Activated naive CD8-positive, alpha-beta T cell treated with anti-CD3 and anti-CD28 coated beads for 36 hours (primary cell): Measurements from ENCODE around the gene SAFB. TPM values are rescaled to one million over a fixed set of nuclear protein-coding genes. Genes with fewer than 3 reads are reported as not detected.
A peak's percentile ranks its signal among the peaks of the same experiment; 100 is the strongest.

ENCODE experiments used
- DNase-seq: peaks from one replicate; pipeline ENCODE4 v3.0.0; 2021
- H3K27ac Mint-ChIP-seq: one replicate; pipeline ENCODE4 v1.8.0; 2022; ENCODE audit warnings: mild to moderate bottlenecking, moderate library complexity, mixed read lengths
- H3K27me3 Mint-ChIP-seq: one replicate; pipeline ENCODE4 v1.8.0; 2022; ENCODE audit warnings: mild to moderate bottlenecking, mixed read lengths
- H3K36me3 Mint-ChIP-seq: one replicate; pipeline ENCODE4 v1.8.0; 2021; ENCODE audit warnings: mild to moderate bottlenecking, mixed read lengths
- H3K4me1 Mint-ChIP-seq: one replicate; pipeline ENCODE4 v1.8.0; 2021; ENCODE audit warnings: mixed read lengths
- H3K4me3 Mint-ChIP-seq: one replicate; pipeline ENCODE4 v1.8.0; 2022; ENCODE audit warnings: mild to moderate bottlenecking, moderate library complexity, mixed read lengths
- H3K9me3 Mint-ChIP-seq: one replicate; pipeline ENCODE4 v1.8.0; 2022; ENCODE audit warnings: mixed read lengths
- total RNA-seq, 2 experiments: library from RNA; stranded (reverse); gene quantifications; one replicate each; pipeline ENCODE4 v1.2.3, GENCODE V29; 2021

SAFB gene
- total RNA-seq, 2 experiments from 2014 or later: 123 to 133 TPM

DNA sequence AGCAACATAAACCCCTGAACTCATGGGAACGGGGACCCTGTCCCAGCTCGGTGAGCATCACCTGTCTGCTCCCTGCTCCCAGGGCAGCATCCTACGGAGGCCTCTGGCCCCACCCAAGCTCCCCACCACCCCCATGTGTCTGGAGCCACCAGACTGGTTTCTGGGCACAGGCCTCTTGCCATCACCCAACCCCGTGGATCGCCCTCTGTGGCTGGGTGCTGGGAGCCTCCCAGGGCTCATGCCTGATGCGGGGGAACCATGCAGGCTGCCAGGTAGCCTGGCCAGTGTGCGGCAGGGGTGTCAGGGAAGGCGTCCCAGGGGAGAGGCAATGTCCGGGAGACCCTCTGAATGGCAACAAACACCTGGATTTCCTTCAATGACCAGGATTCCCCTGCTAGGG is 54.7 kb downstream of the SAFB start:
- H3K36me3 Mint-ChIP-seq: peaks cover 18% of the 10 kb centered on the region
- H3K4me1 Mint-ChIP-seq: peaks cover 13% of the 10 kb centered on the region
- no peak for DNase-seq
- no peaks in the 10 kb centered on the region for H3K27me3 Mint-ChIP-seq
- H3K27ac Mint-ChIP-seq: no peak overlapping the region
- H3K4me3 Mint-ChIP-seq: no peak overlapping the region
- no peaks in the 10 kb centered on the region for H3K9me3 Mint-ChIP-seq

DNA sequence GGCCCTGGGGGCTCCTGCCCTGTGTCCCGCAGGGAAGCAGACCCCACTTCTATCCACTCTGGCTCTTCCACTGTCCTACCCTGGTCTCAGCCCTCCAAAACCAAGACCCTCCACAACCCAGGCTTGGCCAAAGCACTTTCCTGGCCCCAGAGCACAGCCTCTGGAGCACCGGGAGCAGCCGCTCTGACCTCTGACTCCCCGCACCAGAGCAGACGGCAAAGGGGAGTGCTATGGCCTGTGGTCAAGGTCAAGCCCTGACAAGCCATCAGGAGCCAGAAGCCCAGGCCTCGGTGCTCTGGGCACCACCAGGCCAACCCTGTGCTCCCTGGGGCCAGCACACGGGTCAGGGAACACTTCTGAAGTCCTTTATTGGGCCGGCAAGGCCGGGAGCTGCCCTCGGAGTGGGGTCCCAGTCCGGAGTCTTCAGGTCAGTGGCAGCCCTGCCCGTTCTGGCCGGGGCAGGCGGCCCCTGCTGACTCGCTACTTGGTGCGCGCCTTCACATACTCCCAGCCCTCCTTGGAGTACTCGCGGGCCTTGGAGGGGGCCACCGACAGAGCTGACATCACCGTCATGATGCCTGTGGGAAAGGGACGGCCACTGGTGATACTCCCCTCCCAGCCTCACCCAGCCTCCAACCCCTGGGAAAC is 55.3 kb downstream of the SAFB start:
- H3K4me3 Mint-ChIP-seq: no peak overlapping the region
- H3K27me3 Mint-ChIP-seq: no peaks in the 10 kb centered on the region
- H3K9me3 Mint-ChIP-seq: no peaks in the 10 kb centered on the region
- peaks cover 13% of the 10 kb centered on the region for H3K4me1 Mint-ChIP-seq
- DNase-seq: no peak
- no peak overlapping the region for H3K27ac Mint-ChIP-seq
- H3K36me3 Mint-ChIP-seq: peaks cover 12% of the 10 kb centered on the region

DNA sequence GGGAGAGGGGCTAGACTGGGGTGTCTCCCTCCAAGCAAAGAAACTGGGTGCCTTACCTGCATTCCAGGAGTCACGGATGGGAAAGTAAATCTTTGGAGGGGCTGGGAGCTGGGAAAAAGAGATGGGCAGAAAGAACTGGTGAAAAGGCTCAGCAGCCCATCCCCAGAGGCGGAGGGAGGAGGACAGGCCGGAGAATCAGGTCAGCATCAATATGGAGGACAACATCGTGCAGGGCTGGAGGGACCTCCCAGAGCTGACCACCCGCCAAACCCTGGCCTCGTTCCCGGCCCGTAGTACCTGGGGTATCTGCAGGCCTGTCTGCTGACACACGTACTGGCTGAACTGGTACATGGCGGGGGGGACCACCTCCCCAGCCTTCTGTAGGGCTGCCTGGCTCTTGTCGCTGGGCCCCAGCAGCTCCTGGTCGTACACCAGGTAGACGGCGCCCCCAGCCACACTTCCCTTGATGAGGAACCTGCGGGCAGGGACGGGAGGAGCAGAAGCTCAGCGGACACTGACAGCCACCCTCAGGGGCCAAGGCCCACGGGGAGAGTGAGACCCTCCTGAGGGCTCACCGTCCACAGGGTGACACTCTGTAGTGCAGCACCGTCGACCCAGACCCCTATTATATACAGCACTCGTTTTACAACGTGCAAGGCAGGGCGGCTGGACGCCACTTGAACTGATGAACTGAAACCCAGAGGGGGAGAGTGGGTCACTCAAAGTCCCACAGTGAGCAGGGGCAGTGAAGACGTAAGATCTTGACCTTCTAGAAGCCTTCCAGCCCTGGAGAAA is 56.6 kb downstream of the SAFB start:
- H3K4me1 Mint-ChIP-seq: peaks cover 13% of the 10 kb centered on the region

DNA sequence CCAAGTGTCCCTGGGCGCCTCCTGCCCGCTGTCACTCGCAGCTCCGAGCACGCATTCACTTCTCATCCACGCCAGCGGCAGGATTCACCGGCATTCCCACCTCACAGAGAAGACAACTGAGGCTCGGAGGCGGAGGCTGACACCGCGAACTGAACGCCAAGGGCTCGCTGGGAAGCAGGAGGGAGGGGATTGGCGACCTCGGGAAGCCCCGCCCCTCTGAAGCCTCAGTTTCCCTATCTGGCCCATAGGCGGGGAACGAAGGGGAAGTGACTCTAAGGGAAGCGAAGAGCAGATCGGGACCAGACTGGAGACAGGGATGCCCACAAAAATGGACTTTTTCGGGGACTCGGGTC is 57.2 kb downstream of the SAFB start:
- Mint-ChIP-seq H3K27ac (peak overlapping the region; percentile 94), H3K27me3 (no peaks in the 10 kb centered on the region), H3K4me3 (peak overlapping the region; percentile 98), H3K4me1 (peaks cover 13% of the 10 kb centered on the region), H3K36me3 (peaks cover 7% of the 10 kb centered on the region), H3K9me3 (no peaks in the 10 kb centered on the region)
- DNase-seq: no peak

More for the DNA sequence above, 56.6 kb downstream of the SAFB start:
- Mint-ChIP-seq H3K4me3 (peak overlapping the region; percentile 98), H3K27ac (peak overlapping the region; percentile 94), H3K36me3 (peaks cover 7% of the 10 kb centered on the region), H3K27me3 (no peaks in the 10 kb centered on the region), H3K9me3 (no peaks in the 10 kb centered on the region)
- no peak for DNase-seq

DNA sequence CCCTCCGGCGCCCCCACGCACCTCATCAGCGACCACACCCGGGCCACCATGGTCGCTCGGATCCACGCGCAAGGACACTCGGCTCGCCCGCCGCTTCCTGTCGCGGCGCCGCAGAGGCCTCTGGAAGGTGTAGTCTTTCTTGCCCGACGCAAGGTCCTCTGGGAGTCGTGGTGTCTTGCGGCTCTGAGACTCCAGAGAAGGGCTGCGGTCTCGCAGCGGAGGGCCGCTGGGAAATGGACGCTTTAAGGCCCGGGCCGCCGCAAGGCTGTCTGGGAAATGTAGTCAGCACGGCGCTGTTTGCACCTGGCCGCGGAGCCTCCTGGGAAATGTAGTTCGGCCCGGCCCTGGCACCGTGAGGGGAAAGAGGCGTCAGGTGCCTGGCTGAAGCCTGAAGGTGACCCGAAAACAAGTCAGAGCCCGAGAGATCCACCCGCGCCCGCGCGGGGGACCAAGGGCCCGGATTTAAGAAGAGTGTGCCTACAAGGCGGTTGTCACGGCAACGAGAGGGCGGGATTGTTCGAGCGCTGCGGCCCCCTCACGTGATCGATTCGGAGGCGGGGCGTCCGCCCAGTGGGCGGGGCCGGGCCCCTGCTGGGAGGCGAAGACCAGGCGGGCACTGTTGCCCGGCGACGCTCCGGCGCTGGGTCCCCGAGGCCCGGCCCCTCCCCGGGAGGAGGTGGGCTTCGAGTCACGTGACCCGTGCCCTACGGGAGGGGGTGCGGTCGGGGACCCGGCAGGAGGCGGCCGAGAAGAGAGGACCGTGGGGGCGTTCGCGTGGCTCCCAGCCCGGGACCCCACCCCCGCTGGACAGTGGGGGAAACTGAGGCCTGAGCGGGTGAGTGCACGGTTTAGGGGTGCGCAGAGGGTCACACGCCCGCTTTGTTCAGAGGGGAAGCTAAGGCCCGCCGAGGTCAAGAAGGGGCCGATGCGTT is 57.8 kb downstream of the SAFB start, which contains the start of the genes HSD11B1L and MICOS13:
Gene HSD11B1L, plus strand, starts transcription at position 591 of the 932 bp plus-strand sequence. CDS start 3,806 bp downstream, outside the sequence.
Gene MICOS13, minus strand, starts transcription at position 80 of the 932 bp plus-strand sequence. Its CDS starts 30 bp downstream, at position 50.
- Mint-ChIP-seq H3K27me3 (no peaks in the 10 kb centered on the region), H3K4me1 (peaks cover 13% of the 10 kb centered on the region), H3K4me3 (peak within 1 kb of the TSS; percentile 98), H3K9me3 (no peaks in the 10 kb centered on the region), H3K36me3 (peaks cover 5% of the 10 kb centered on the region), H3K27ac (peak within 1 kb of the TSS; percentile 94)
- peak; percentile 97 for DNase-seq

DNA sequence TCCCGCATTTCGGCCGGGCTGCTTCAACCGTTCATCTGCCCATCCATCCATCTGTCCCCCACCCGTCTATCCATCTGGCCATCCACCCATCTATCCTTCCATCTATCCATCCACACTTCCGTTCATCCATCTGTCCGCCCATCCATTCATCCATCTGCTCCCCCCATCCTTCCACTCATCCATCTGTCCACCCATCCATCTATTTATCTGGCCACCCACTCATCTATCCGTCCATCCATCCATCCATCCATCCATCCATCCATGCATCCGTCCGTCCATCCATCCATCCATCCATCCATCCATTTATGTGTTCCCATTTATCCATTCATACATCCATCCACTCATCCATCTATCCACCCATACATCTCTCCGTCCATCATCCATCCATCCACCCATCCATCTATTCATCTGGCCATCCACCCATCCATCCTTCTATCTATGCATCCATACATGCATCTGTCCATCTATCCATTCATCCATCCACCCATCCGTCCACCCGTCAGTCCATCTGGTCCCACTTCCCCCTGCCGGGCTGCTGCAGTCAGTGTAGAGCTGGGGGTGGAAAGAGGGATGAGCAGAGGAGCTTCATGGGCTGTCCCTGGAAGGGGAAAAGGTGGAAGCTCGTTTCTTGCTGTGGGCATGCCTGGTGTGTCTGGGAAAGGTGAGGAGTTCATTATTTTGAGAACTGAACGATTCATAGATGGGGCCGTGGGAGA is 58.7 kb downstream of the SAFB start:
- peak overlapping the region; percentile 50 for H3K4me3 Mint-ChIP-seq
- H3K9me3 Mint-ChIP-seq: no peaks in the 10 kb centered on the region
- peaks cover 4% of the 10 kb centered on the region for H3K36me3 Mint-ChIP-seq
- H3K27me3 Mint-ChIP-seq: no peaks in the 10 kb centered on the region
- no peak for DNase-seq
- peaks cover 14% of the 10 kb centered on the region for H3K4me1 Mint-ChIP-seq
- H3K27ac Mint-ChIP-seq: peak overlapping the region; percentile 5

DNA sequence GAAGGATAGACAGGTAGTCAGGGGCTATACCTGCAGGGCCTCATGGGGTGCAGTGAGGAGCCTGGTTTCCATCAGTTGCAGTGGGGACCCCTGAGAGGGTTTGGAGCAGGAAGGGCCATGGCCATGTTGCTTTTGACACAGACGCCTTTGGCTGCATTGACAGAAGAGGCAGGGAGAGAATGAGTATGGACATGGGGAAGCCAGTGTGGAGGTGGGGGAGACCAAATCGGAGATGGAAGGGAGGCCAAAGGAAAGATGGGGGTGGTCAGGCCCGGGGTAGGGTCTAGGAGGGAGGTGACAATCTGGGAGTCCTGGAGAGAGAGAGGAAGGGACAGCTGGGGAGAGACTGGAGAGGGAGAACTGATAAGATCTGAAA is 59.2 kb downstream of the SAFB start:
- peak overlapping the region; percentile 1 for H3K4me3 Mint-ChIP-seq
- H3K27me3 Mint-ChIP-seq: no peaks in the 10 kb centered on the region
- H3K36me3 Mint-ChIP-seq: peaks cover 4% of the 10 kb centered on the region
- no peak for DNase-seq
- H3K9me3 Mint-ChIP-seq: no peaks in the 10 kb centered on the region
- H3K27ac Mint-ChIP-seq: peak overlapping the region; percentile 5
- peaks cover 14% of the 10 kb centered on the region for H3K4me1 Mint-ChIP-seq

DNA sequence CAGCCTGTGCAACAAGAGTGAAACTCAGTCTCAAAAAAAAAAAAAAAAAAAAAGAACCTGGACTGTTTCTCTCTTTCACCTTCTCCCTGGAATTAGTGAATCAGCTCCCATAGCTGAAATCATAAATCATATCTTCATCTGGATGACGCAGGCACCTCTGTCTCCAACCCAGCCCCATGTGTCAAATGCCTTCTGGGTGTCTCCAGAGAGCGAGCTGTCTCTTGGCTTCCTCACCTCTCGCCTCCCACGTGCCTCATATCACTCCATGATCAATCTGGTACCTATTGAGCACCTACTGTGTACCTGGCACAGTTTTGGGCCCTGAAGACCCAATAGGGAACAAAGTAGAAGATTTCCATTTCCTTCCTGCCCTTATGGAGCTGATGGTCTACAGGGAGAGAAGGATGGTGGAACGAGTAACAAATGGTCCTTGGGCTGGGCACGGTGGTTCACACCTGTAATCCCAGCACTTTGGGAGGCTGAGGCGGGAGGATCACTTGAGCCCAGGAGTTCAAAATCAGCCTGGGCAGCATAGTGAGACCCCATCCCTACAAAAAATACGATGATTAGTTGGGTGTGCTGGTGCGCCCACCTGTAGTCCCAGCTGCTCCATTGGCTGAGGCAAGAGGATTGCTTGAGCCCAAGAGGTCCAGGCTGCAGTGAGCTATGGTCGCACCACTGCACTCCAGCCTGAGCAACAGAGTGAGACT is 60.4 kb downstream of the SAFB start:
- H3K36me3 Mint-ChIP-seq: peaks cover 4% of the 10 kb centered on the region
- H3K27me3 Mint-ChIP-seq: no peaks in the 10 kb centered on the region
- no peak overlapping the region for H3K27ac Mint-ChIP-seq
- no peaks in the 10 kb centered on the region for H3K9me3 Mint-ChIP-seq
- no peak overlapping the region for H3K4me3 Mint-ChIP-seq
- peaks cover 14% of the 10 kb centered on the region for H3K4me1 Mint-ChIP-seq
- DNase-seq: no peak

DNA sequence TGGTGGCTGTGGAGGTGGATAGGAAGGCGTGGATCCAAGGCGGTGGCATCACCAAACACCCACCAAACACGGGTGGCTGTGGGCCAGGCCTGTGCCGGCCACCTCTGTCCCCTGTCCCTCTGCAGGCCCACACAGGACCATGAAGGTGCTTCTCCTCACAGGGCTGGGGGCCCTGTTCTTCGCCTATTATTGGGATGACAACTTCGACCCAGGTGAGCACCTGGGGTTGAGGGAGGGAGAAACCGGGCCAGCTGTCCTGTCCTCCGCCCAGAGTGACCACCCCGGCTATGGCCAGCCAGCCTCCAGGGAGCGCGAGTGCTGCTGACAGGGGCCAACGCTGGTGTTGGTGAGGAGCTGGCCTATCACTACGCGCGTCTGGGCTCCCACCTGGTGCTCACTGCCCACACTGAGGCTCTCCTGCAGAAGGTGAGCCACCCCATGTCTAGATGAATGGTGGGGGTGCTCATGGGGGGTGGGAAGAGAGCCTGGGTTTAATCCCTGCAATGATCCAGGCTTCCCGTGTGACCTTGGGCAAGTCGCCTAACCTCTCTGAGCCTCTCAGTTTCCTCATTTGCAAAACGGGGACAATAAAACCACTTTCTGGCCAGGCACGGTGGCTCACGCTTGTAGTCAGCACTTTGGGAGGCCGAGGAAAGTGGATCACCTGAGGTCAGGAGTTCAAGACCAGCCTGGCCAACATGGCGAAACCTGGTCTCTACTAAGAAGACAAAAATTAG is 62.0 kb downstream of the SAFB start:
- Mint-ChIP-seq H3K4me1 (peaks cover 13% of the 10 kb centered on the region), H3K27me3 (no peaks in the 10 kb centered on the region), H3K27ac (no peak overlapping the region), H3K36me3 (peaks cover 2% of the 10 kb centered on the region), H3K4me3 (no peak overlapping the region), H3K9me3 (no peaks in the 10 kb centered on the region)
- DNase-seq: no peak

DNA sequence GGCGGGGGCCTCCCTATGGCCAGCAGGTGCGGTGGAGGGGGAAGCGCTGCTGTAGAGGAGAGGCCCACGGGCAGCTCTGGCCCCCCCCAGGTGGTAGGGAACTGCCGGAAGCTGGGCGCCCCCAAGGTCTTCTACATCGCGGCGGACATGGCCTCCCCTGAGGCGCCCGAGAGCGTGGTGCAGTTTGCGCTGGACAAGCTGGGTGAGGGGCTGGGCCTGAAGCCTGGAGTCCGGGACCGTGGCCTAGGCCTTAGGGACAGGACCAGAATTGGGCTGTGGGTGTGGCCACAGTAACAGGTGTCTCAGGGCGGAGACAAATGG is 63.4 kb downstream of the SAFB start:
- Mint-ChIP-seq H3K4me1 (peaks cover 20% of the 10 kb centered on the region), H3K27me3 (peaks cover 8% of the 10 kb centered on the region), H3K27ac (peak overlapping the region; percentile 86), H3K4me3 (peak overlapping the region; percentile 81), H3K9me3 (no peaks in the 10 kb centered on the region), H3K36me3 (peaks cover 14% of the 10 kb centered on the region)
- no peak for DNase-seq

DNA sequence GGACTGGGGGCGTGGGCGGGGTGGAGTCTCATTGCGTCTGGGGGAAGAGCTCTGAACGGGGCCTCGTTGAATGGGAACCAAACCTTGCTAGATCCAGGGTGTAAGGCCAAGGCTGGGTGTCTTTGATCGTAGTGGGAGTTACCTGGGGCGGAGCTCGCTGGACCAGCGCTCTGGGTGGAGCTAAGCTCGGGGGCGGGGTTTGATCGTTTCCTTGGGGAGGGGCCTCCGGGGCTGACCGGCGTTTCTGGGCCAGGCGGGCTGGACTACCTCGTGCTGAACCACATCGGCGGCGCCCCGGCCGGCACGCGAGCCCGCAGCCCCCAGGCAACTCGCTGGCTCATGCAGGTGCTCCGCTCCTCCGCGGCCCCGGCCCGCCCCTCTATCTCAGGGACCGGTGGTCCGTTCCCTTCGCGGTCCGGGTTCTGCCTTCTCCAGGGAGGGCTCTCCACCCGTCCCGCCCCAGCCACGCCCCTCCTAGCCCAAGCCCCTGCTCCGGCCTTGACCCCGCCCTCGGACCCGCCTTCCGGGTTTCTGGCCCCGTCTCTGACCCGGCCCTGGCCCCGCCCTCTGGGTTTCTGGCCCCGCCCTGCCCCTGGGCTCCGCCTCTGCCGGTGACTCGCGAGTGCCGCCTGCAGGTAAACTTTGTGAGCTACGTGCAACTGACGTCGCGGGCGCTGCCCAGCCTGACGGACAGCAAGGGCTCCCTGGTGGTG is 63.9 kb downstream of the SAFB start:
- peaks cover 8% of the 10 kb centered on the region for H3K27me3 Mint-ChIP-seq
- peak overlapping the region; percentile 81 for H3K4me3 Mint-ChIP-seq
- peak overlapping the region; percentile 86 for H3K27ac Mint-ChIP-seq
- no peaks in the 10 kb centered on the region for H3K9me3 Mint-ChIP-seq
- DNase-seq: peak; percentile 99
- peaks cover 16% of the 10 kb centered on the region for H3K4me1 Mint-ChIP-seq
- peaks cover 18% of the 10 kb centered on the region for H3K36me3 Mint-ChIP-seq

DNA sequence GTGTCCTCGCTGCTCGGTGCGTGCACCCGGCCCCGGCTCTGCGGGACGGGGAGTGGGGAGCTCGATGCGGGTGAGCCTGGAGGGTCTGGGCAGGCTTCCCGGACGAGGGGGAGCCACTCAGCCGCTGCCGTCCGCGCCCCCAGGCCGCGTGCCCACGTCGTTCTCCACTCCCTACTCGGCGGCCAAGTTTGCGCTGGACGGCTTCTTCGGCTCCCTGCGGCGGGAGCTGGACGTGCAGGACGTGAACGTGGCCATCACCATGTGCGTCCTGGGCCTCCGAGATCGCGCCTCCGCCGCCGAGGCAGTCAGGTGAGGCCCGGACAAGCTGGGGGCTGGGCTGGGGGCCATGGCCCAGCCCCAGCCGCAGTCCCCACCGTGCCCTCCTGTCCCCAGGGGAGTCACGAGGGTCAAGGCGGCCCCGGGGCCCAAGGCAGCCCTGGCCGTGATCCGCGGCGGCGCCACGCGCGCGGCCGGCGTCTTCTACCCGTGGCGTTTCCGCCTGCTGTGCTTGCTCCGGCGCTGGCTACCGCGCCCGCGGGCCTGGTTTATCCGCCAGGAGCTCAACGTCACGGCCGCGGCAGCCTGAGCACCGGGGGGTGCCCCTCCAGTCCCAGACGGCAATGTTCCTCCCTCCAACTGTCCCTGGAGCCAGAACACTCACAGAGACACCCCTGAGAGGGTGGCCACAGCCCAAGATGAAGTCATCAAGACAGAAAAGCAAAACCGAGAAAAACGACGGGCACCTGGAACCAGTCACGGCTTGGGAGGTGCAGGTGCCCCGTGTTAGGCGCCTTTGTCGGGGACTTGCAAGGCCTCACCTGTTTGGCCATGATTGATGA is 64.7 kb downstream of the SAFB start:
- peaks cover 15% of the 10 kb centered on the region for H3K27me3 Mint-ChIP-seq
- no peaks in the 10 kb centered on the region for H3K9me3 Mint-ChIP-seq
- DNase-seq: no peak
- no peak overlapping the region for H3K27ac Mint-ChIP-seq
- H3K4me1 Mint-ChIP-seq: peaks cover 19% of the 10 kb centered on the region
- peaks cover 26% of the 10 kb centered on the region for H3K36me3 Mint-ChIP-seq
- H3K4me3 Mint-ChIP-seq: peak overlapping the region; percentile 25
